ENCODE data around the gene ARFGAP3.

The ARFGAP3 gene, protein sequence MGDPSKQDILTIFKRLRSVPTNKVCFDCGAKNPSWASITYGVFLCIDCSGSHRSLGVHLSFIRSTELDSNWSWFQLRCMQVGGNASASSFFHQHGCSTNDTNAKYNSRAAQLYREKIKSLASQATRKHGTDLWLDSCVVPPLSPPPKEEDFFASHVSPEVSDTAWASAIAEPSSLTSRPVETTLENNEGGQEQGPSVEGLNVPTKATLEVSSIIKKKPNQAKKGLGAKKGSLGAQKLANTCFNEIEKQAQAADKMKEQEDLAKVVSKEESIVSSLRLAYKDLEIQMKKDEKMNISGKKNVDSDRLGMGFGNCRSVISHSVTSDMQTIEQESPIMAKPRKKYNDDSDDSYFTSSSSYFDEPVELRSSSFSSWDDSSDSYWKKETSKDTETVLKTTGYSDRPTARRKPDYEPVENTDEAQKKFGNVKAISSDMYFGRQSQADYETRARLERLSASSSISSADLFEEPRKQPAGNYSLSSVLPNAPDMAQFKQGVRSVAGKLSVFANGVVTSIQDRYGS

DNA sequence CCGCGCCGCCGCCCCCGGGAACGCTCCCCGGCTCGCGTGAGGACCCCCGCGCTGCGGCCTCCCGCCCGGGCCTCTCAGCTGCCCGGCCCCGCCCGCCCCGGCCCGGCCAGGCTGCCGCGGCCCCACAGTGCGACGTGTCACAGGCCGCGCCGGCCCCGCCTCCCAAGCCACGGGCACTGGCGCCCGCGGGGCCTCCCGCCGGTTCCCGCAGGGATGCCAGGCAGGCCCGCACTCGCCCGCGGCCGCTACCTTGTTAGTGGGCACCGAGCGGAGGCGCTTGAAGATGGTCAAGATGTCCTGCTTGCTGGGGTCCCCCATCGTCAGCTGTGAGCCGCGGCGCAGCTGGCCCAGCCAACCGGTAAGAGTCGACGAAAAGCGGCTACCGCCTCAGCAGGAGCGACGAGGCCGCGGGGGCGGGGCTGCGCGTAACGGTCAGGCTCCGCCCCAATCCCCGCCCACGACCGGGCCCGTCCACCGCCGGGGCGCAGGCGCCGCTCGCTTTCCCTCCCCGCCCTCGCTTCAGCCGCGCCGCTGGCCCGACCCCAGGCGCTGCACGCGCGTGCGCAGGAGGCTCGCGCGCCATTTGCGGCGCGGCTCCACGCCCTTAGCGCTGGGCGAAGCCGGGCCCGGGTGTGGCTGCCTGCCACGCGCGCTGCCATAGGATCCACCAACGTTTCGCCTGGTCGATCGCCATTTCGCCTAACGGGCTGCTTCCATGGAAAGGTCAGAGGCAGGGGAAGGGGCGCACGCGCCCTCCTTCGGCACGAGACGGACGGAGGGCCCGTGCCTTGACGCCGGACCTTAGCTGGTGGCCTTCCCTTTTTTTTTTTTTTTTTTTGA, at the start of gene ARFGAP3:
Gene ARFGAP3 (minus strand): TSS at position 409 of the 840 bp plus-strand sequence. CDS start 91 bp downstream, at position 318.
- DNase-seq (ENCODE audit: low spot score) = peak; percentile 95

DNA sequence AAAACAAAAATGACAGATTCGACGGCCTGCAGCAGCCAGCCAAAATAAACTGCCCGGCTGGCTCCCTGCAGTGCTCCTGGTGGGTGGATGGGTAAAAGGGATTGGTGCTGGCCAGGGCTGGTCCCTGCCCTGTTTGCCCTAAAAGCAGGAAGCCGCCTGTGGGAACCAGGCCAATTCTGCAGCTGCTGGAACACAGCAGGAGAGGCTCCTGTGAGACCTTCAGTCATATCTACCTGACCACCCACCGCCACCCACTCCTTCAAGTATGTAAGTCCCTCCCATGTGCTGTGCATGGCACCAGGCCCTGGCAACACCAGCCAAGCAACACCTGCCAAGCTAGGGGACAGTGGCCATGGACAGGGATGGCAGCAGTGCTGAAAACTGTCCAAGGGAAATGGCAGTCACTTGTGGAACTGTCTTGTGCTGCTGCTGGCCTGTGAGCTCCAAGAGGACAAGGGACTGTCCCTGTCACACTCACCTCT, 48.7 kb upstream of the ARFGAP3 start:
- DNase-seq (ENCODE audit: low spot score) = no peak

DNA sequence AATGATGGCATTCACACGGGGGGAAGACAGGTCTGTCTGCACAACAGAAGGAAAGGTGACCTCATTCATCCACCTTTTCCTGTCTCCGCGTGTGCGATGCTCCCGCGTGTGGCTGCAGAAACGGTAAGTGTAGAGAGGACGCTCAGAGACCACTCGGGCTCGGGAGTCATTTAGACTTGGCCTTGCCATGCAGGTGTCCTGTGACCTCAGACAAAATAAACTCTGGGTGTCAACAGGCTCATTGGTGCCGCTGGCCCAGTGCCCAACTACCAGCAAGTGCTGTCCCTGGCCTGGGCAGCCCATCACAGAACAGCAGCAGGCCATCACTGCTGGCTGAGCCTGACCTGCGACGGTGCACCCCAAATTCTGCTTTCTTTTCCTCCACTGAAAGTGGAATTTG, 48.1 kb upstream of the ARFGAP3 start:
- DNase-seq (ENCODE audit: low spot score) = no peak

DNA sequence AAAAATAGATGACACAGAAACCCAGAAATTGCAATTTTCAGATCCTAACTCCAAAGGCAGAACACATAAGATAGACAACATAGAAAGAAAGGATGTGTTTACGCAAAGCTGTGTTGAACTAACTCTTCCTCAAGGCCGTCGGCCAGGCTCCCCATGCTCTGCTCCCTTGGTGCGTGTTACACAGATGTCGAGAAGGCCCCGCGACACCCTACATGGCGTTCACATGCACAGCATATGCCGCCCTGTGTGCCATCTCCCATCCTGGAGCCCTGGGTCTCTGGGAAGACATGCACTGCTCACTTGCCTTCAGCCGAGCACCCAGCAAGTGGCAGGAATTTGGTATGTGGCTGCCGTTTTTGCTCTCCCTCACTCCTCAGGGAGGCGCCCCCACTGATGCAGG, 47.0 kb upstream of the ARFGAP3 start:
- DNase-seq (ENCODE audit: low spot score) = no peak

DNA sequence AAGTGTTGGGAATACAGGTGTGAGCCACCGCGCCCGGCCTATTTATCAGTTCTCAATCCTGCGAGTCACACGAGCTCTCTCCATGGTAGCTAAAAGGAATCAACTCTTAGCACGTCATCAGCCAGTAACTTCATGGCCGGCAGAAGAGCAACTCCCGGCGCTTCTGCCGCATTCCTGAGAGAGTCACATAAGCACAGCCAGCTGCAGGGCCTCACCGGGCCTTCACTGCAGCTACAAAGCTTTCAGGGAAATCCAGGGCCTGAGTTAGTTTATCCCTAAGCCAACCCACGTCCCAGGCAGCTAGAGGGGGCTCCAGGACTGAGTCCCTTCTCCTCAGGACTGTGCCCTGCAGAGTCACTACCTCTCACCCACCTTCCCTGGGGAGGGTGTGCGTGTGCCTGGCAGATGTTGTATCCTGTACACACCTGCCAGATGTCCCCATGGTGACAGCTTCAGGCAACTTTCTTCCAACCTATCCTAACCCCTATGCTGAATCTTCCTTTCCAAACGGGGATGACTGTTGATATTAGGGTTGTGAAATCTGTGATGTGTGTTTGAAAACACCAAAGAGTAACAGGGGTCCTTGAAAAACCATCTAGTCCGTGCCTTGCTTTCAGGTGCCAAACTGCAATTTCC, 45.9 kb upstream of the ARFGAP3 start:
- DNase-seq (ENCODE audit: low spot score) = no peak

DNA sequence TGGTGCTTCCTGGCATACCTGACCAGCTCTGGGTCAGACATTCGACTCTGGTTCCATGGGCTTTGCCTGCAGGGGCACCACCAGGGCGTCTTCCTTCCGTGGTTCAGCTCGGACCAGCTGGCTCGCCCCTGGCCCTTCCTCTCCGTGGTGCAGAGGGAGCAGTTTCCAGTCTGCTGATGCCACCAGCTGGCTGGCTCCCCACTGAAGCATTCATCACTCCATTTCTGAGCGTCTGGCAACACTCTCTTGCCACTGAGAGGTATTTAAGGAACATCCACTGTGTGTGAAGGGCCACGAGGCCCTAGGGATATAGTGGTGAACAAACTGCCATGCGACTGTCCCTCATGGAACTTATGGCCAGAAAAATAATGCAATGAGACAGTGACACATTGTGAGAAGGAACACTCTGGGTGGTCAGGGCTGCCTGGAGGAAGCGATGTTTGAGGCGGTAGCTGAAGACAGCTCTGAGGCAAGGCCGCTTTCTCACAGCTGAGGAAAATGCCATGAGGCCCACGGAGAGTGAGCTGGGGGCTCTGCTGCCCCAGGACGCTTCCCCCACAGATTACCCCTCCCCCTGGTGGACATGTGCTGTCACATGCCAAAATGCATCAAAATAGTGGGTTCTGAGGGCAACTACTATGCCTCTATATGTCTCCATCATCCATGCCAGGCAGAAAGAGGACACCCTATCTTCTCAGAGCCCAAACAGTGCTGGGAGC, 44.9 kb upstream of the ARFGAP3 start:
- DNase-seq (ENCODE audit: low spot score) = no peak

DNA sequence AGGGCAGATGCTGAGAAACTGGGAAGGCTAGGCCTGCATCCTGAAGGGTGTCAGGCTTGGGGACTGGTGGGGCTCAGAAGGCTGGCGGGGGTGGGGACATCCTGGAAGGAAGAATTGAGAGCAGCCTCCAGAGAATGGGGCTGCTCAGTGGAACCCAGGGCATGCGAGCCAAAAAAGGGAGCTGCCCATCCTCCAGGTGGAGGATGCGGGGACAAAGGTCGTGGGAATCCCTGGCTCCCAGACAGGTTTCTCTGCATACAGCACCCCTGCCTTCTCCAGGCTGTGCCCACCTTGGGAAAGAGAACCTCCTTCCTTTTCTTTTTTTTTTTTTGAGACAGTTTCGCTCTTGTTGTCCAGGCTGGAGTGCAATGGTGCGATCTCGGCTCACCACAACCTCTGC, 40.9 kb upstream of the ARFGAP3 start:
- DNase-seq (ENCODE audit: low spot score) = no peak

DNA sequence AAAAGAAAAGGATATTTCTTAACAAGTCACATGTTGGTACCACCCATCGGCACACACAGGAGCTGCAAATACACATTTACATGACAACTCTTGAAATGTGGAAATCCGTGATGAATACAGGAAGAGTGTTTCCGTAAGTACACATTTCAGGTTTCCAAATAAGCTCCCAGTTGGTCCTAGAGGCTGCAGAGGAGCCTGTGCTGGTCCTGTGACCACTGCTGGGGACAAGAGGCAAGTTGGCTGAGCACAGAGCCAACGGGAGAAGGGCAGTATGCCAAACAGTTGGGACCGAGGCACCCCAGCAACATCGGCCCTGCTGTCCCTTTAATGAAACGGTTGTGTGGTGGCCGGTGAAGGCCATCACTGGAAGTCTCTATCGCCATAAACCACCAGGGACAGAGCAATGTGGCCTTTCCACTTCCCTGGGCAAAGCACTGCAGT, 38.5 kb upstream of the ARFGAP3 start:
- DNase-seq (ENCODE audit: low spot score) = no peak

DNA sequence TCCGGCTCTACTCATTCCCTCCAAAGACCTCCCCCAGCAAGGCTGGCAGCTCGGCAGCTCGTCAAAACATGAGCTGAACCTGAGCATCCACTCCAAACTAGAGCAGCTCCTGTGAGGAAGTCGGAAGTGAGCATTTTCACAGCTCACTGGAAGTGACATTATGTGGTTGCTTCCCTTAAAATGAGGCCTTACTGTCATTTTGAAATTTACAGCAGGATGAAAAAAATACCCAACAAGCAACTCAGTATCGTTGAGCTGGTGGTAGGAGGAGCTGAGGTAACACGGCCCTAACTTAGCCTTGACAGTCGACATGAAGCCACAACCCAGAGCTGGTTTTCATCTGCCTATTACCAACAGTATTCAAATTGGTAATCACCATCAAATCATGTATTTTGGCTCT, 38.0 kb upstream of the ARFGAP3 start:
- no peak for DNase-seq (ENCODE audit: low spot score)

DNA sequence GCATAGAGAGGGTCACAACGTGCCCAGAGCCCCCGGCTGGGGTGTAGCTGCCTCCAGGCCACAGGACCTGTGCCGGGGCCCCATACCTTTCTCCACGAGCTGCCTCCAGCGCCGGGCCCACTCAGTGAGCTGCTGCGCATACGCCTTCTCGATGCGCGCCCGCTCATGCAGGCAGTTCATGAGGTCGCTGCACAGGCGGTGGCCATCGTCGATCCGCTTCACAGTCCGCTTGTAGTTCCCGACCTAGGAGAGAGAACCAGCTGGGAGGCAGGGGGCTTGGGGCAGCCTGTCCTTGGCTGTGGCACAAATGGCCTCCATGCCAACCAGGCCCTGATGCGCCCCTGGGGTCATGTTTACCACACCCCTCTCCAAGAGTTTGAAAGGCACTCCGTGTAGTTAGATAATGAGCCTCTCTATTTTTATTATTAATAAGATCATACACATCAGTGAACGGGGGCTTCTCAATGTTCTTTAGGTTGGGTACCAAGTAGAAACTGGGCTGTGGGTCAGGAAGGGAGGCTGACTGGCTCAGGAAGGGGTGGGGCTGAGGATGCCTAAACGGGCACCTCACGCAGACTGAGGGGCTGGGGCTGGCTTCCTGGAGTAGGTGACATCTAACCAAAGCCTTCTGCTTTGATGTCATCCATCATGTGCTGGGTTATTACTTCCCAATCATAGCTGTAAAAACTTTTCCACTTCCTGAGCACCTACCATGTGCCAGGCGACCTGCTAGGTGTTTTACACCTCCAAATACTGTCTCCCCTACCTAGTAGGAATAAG, 36.5 kb upstream of the ARFGAP3 start:
- no peak for DNase-seq (ENCODE audit: low spot score)

DNA sequence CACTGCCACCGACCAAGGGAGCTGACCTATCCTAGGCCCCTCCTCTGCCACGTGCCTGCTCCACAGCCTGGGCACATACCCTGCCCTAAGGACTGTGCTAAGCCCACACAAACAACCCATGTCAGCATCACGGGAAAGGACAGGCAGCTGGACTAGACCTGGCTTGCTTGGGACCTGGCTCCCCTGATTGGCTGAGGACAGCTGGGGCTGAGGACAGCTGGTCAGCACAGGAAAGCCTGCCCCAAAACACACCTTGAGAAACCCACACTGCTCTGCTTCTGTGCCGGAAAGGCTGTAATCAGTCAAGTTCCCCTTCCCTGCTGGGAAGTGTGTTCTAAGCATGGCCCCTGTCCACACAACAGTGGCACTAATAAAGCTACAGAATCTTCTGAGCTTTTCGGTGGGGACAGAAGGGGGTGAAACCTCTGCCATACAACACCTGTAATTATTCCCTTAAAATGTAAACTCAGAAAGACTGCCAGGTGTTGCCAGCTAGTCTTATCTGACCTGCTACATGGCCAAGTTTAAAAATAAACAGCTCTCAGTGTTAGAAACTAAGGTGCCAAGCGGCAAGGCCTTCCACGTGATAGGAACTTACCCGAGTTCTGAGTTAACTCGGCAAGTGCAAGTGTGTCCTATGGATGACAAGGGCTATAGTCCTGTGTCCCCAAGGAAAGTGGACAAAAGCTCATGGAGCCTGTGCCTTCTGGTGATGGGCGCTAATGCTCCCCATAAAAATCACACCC, 35.7 kb upstream of the ARFGAP3 start:
- DNase-seq (ENCODE audit: low spot score) = no peak

DNA sequence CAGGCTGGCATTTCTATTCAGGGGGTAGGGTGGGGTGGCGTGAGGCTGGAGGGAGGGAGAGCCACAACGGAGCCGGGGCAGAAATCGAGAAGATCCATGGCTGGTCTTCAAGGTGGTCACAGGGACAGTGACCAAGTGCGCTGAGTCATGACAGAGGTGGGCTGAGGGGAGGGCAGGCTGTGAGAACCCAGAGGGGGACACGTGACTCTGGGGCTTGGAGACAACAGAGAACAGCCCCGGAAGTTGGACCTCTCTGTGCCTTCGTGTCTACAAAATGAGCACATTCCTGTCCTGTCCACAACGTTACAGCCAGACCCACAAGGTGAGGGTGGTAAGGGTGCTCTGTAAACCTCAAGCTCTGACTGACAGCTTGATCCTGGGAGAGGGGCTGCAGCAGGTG, 35.1 kb upstream of the ARFGAP3 start:
- no peak for DNase-seq (ENCODE audit: low spot score)

DNA sequence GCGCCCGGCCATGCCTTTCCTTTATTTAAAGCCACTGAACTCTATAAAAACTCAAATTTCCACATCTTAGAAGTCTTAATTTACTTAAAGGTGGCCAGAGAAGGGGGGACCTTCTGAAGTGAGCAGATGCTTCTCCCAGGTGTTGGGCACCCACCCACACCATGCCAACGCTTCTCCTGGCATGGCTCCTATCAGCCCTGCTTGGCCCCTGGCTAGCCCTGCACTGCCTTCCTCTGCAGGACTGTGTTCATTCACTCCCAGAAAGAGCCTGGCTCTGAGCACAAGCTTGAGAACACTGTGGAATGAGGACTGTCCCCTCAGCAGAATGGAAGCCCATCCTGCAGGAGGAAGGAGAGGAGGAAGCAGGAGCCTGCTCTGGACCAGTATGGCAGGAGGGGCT, 34.6 kb upstream of the ARFGAP3 start:
- no peak for DNase-seq (ENCODE audit: low spot score)

DNA sequence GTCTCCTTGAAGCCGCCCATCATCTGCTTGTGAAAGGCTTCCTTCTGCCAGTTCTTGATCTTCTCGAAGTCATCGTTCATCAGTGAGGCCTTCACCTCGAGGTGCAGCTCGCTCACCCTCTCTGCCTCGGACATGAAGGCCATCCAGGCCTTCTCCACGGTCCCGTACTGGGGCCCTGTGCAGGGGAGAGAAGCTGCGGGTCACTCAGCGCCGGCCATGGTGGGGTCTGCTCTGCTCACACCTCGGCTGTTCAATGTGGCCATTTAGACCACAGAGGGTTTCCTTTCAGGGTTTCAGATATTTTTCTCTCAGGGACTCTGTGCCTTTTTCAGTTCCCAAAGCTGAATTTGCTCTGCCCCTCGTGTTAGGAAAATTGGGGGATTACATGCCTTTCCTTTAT, 33.9 kb upstream of the ARFGAP3 start:
- DNase-seq (ENCODE audit: low spot score) = no peak

DNA sequence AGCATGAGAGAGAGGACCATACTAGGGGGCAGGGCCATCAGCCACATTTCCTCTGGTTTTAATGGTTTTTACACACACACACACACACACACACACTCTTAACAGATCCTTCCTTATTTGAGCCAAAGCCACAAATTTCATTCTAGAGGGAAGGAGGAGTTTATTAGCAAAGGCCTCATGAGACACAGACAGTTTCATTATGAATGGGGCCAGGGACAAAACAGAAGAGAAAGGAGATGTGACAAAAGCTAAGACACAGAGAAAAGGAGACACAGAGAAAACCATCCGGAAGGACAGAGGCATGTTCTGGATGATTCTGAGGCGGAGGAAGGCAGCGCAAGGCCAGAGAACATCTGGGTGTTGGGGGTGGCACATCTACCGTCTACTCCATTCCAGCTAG, 32.2 kb upstream of the ARFGAP3 start:
- DNase-seq (ENCODE audit: low spot score) = no peak

DNA sequence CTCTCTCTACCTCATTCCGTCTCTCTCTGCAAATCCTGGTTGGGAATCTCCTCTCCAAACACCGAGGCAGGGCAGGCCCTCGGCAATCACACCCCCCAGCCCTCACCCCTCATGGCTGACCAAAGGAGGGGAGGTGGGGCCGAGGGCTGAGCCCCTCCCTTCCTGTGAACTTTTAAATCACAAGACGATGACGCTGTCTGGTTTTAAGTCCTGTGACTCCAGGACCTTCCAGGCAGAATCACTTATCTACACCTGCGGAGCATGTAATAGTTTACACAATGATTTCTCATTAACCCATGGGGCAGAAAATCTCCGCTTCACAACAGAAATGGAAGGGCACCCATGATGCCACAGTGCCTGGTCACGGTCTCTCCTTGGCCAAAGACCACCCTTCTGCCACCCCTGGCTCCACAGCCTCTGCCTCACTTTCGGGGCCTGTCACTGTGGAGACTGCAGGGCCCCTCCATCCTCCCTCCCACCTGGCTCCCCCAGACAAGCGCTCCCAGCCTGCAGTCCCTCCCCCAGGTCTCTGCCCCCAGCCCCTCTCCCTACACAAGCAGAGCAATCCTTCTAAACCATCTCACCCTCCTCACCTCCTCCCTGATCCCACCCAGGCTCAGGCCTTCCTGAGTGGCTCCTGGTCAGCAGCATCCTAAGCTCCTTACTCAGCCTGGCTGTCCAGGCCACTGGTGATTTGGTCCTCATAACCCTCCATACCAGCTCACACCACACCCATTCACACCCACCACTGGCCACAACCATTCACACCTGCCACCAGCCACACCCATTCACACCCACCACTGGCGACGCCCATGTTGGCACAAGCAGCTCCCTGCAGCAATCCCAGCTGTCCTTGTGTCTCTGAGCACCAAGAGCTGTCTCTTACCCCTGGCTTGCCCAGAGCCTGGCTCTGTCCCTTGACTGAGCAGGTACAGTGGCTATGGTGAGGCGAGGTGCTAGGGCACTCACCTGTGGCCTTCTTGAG, 30.7 kb upstream of the ARFGAP3 start:
- peak; percentile 1 for DNase-seq (ENCODE audit: low spot score)

DNA sequence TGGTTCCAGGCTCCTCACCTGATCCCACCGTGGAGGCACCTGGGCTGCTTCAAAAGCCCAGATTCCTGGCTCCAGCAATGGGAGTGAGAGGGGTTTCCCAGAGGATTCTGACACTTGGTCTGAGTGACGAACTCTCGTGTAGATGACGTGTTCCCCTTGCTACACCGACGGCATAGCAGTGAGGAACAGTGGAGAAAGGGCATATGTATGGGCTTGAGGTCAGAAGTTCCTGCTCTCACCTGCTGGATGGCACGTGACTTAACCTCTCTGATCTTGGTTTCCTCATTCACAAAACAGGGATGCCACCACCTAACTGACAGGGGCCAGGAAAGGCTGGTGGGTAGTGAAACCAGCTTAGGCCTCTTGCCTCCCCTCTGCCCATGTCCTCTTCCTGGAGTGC, 30.0 kb upstream of the ARFGAP3 start:
- no peak for DNase-seq (ENCODE audit: low spot score)

DNA sequence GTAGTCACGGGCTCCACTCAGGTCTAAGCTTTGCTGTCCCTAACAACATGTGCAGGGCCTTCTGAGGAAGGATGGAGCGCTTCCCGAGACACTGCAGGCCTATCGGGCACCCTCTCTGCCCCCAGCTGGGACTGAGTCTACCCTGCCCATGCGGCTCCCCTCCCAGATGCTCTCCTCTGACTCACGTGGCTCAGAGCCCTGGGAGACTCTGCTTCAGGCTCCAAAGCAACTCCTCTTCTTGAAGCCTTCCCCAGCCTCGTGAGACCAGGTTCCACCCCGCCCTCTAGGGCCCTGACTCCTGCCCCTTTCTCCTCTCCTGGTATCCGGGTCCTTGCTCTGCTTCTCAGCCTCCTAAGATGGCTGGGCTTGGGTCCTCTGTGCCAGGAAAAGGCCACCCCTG, 28.4 kb upstream of the ARFGAP3 start:
- no peak for DNase-seq (ENCODE audit: low spot score)
